Activated CD4-positive, alpha-beta memory T cell treated with anti-CD3 and anti-CD28 coated beads for 36 hours (primary cell): Measurements from ENCODE around the gene RPL18A. TPM values are rescaled to one million over a fixed set of nuclear protein-coding genes. Genes with fewer than 3 reads are reported as not detected.

Experiments
- CTCF ChIA-PET: fragments of 350-600 bp; sonication (Branson Sonifier 250); formaldehyde crosslinking; loops from one replicate; lab custom pipeline; 2021; ENCODE audit warnings: antibody characterized with exemption, inconsistent platforms; lab: Charles Lee
- POLR2A ChIA-PET: fragments of 350-600 bp; sonication (Branson Sonifier 250); formaldehyde crosslinking; loops from one replicate; lab custom pipeline; 2021; ENCODE audit warnings: antibody characterized with exemption; lab: Charles Lee
- DNase-seq: peaks from one replicate; pipeline ENCODE4 v3.0.0-alpha.2; 2020
- H3K27ac Mint-ChIP-seq: one replicate; pipeline ENCODE4 v1.8.0; 2021; ENCODE audit warnings: mixed read lengths
- H3K27me3 Mint-ChIP-seq: one replicate; pipeline ENCODE4 v1.8.0; 2021; ENCODE audit warnings: mixed read lengths
- H3K36me3 Mint-ChIP-seq: one replicate; pipeline ENCODE4 v1.8.0; 2021; ENCODE audit warnings: mixed read lengths
- H3K4me1 Mint-ChIP-seq: one replicate; pipeline ENCODE4 v1.8.0; 2021; ENCODE audit warnings: low read depth, mixed read lengths
- H3K4me3 Mint-ChIP-seq: one replicate; pipeline ENCODE4 v1.8.0; 2021; ENCODE audit warnings: mild to moderate bottlenecking, mixed read lengths
- H3K9me3 Mint-ChIP-seq: one replicate; pipeline ENCODE4 v1.8.0; 2021; ENCODE audit warnings: mixed read lengths
- intact Hi-C: fragments of 100-400 bp; cut with micrococcal nuclease; formaldehyde crosslinking; loops from one replicate; pipeline ENCODE4 v1.15.1; 2023
- total RNA-seq, 2 experiments: library from RNA; stranded (reverse); gene quantifications; one replicate each; pipeline ENCODE4 v1.2.3, GENCODE V29; 2021

RPL18A gene
- total RNA-seq, 2 experiments from 2014 or later = 3,104 to 3,138 TPM

- CTCF ChIA-PET = interaction anchor here (0.6 to 4.0 kb wide), 4 partner anchors 10 to 71 kb away, joined by 3 to 186 read pairs (median 18); partner anchors contain the start of genes CCDC124 and SLC5A5
- H3K36me3 Mint-ChIP-seq = peaks cover 46% of the 10 kb centered on the region
- intact Hi-C loops = no loop called here
Observed at GRCh38 chr19:17861542-17862402, 2.1 kb downstream of the RPL18A start.

GRCh38 chr19:17862711-17863519 is 3.2 kb downstream of the RPL18A start:
- intact Hi-C loops = no loop called here
- H3K27me3 Mint-ChIP-seq = peaks cover 3% of the 10 kb centered on the region
- peaks cover 35% of the 10 kb centered on the region for H3K4me1 Mint-ChIP-seq
- ChIA-PET CTCF (interaction anchor here (0.6 to 1.0 kb wide), 3 partner anchors 8 to 76 kb away, joined by 3 read pairs; partner anchors contain the start of gene CCDC124), POLR2A (interaction anchor here (1.0 to 7.8 kb wide), 6 partner anchors 9 to 112 kb away, joined by 3 to 99 read pairs (median 12); partner anchors contain the start of genes CCDC124, FCHO1, JAK3 and SLC5A5)
- no peak for DNase-seq
- peak overlapping the region; percentile 37 for H3K4me3 Mint-ChIP-seq
- H3K27ac Mint-ChIP-seq = peak overlapping the region; percentile 99
- H3K36me3 Mint-ChIP-seq = peaks cover 46% of the 10 kb centered on the region
- no peaks in the 10 kb centered on the region for H3K9me3 Mint-ChIP-seq

More at GRCh38 chr19:17861542-17862402, 2.1 kb downstream of the RPL18A start:
- H3K4me1 Mint-ChIP-seq = peaks cover 35% of the 10 kb centered on the region
- H3K27ac Mint-ChIP-seq = peak overlapping the region; percentile 99
- no peak for DNase-seq
- H3K9me3 Mint-ChIP-seq = no peaks in the 10 kb centered on the region
- peak overlapping the region; percentile 100 for H3K4me3 Mint-ChIP-seq
- peaks cover 3% of the 10 kb centered on the region for H3K27me3 Mint-ChIP-seq
- POLR2A ChIA-PET = interaction anchor here (0.6 to 7.8 kb wide), 4 partner anchors 10 to 133 kb away, joined by 3 to 99 read pairs (median 66); partner anchors contain the start of genes CCDC124, JAK3 and SLC5A5

- ChIA-PET CTCF (interaction anchor here (1.0 kb wide), 1 partner anchor 75 kb away, joined by 3 read pairs; no protein-coding TSS in a partner anchor), POLR2A (interaction anchor here (1.0 to 7.8 kb wide), 5 partner anchors 9 to 113 kb away, joined by 3 to 99 read pairs (median 9); partner anchors contain the start of genes CCDC124, FCHO1, JAK3 and SLC5A5)
- H3K4me1 Mint-ChIP-seq = peaks cover 35% of the 10 kb centered on the region
- H3K27me3 Mint-ChIP-seq = peaks cover 3% of the 10 kb centered on the region
- intact Hi-C loops = no loop called here
- no peak for DNase-seq
- H3K36me3 Mint-ChIP-seq = peaks cover 46% of the 10 kb centered on the region
- no peaks in the 10 kb centered on the region for H3K9me3 Mint-ChIP-seq
- H3K4me3 Mint-ChIP-seq = no peak overlapping the region
- H3K27ac Mint-ChIP-seq = peak overlapping the region; percentile 64
Observed at GRCh38 chr19:17863520-17864182, 3.9 kb downstream of the RPL18A start.

- H3K4me1 Mint-ChIP-seq = peaks cover 27% of the 10 kb centered on the region
- intact Hi-C loops = no loop called here
- peak overlapping the region; percentile 50 for H3K27ac Mint-ChIP-seq
- H3K4me3 Mint-ChIP-seq = no peak overlapping the region
- no peak for DNase-seq
- POLR2A ChIA-PET = interaction anchor here (1.1 to 7.8 kb wide), 4 partner anchors 16 to 135 kb away, joined by 3 to 99 read pairs (median 10); partner anchors contain the start of genes CCDC124 and JAK3
- CTCF ChIA-PET = interaction anchor here (1.3 to 2.3 kb wide), 4 partner anchors 10 to 260 kb away, joined by 3 to 11 read pairs (median 4); partner anchors contain the start of gene CCDC124
- H3K27me3 Mint-ChIP-seq = no peaks in the 10 kb centered on the region
- H3K9me3 Mint-ChIP-seq = no peaks in the 10 kb centered on the region
- H3K36me3 Mint-ChIP-seq = peaks cover 35% of the 10 kb centered on the region
Observed at GRCh38 chr19:17865364-17866311, 5.9 kb downstream of the RPL18A start.

DNA sequence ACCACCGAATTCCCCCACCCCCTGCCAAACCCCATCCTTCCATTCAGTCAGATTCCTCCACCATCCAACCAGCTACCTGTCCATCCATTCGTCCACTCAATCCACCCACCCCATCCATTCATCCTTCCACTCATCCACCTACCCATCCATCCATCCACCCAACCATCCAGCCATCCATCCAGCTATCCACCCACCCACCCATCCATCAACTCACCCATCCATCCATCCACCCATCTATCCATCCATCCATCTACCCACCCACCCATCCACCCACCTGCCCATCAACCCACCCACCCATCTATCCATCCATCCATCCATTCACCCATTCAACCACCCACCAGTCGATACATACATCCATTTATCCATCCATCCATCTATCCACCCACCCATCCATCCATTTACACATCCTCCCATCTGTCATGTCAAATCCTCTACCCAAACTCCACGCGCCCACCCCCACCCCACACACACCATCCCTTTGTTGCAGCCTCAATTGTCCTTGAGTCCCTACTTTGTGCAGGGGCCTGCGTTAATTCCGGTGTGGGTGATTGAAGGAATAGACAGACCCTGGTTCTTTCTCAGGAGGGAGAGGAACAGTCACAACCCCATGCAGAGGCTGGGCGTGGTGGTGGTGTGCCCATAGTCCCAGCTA is 6.7 kb downstream of the RPL18A start:
- Mint-ChIP-seq H3K36me3 (peaks cover 27% of the 10 kb centered on the region), H3K9me3 (no peaks in the 10 kb centered on the region), H3K27ac (no peak overlapping the region), H3K27me3 (no peaks in the 10 kb centered on the region), H3K4me1 (peaks cover 24% of the 10 kb centered on the region), H3K4me3 (no peak overlapping the region)
- ChIA-PET POLR2A (interaction anchor here (1.1 to 7.8 kb wide), 4 partner anchors 17 to 134 kb away, joined by 3 to 99 read pairs (median 10); partner anchors contain the start of genes CCDC124 and JAK3), CTCF (interaction anchor here (2.3 kb wide), 1 partner anchor 66 kb away, joined by 11 read pairs; the partner anchor contains the start of gene CCDC124)
- DNase-seq = no peak
- intact Hi-C loops = no loop called here

- CTCF ChIA-PET = no interaction called here
- Mint-ChIP-seq H3K4me1 (peaks cover 23% of the 10 kb centered on the region), H3K36me3 (peaks cover 21% of the 10 kb centered on the region), H3K27me3 (no peaks in the 10 kb centered on the region), H3K9me3 (no peaks in the 10 kb centered on the region), H3K4me3 (no peak overlapping the region), H3K27ac (no peak overlapping the region)
- intact Hi-C loops = no loop called here
- POLR2A ChIA-PET = interaction anchor here (0.6 to 4.0 kb wide), 2 partner anchors 10 to 65 kb away, joined by 3 to 16 read pairs; partner anchors contain the start of gene CCDC124
- DNase-seq = no peak
Observed at GRCh38 chr19:17866964-17867486, 7.3 kb downstream of the RPL18A start.

- Mint-ChIP-seq H3K36me3 (peaks cover 9% of the 10 kb centered on the region), H3K27ac (no peak overlapping the region), H3K27me3 (no peaks in the 10 kb centered on the region), H3K9me3 (no peaks in the 10 kb centered on the region), H3K4me1 (peaks cover 17% of the 10 kb centered on the region), H3K4me3 (no peak overlapping the region)
- POLR2A ChIA-PET = no interaction called here
- no peak for DNase-seq
- intact Hi-C loops = no loop called here
- CTCF ChIA-PET = interaction anchor here (4.9 kb wide), 1 partner anchor 64 kb away, joined by 42 read pairs; the partner anchor contains the start of gene CCDC124
Observed at GRCh38 chr19:17868669-17869068, 9.0 kb downstream of the RPL18A start.

GRCh38 chr19:17869114-17869608 is 9.5 kb downstream of the RPL18A start:
- intact Hi-C loops = no loop called here
- no peaks in the 10 kb centered on the region for H3K9me3 Mint-ChIP-seq
- H3K4me1 Mint-ChIP-seq = peaks cover 17% of the 10 kb centered on the region
- no peaks in the 10 kb centered on the region for H3K27me3 Mint-ChIP-seq
- no peak overlapping the region for H3K4me3 Mint-ChIP-seq
- CTCF ChIA-PET = interaction anchor here (1.1 to 4.9 kb wide), 3 partner anchors 62 to 128 kb away, joined by 5 to 42 read pairs (median 14); partner anchors contain the start of gene CCDC124
- DNase-seq = no peak
- H3K27ac Mint-ChIP-seq = no peak overlapping the region
- peaks cover 6% of the 10 kb centered on the region for H3K36me3 Mint-ChIP-seq
- POLR2A ChIA-PET = no interaction called here

DNA sequence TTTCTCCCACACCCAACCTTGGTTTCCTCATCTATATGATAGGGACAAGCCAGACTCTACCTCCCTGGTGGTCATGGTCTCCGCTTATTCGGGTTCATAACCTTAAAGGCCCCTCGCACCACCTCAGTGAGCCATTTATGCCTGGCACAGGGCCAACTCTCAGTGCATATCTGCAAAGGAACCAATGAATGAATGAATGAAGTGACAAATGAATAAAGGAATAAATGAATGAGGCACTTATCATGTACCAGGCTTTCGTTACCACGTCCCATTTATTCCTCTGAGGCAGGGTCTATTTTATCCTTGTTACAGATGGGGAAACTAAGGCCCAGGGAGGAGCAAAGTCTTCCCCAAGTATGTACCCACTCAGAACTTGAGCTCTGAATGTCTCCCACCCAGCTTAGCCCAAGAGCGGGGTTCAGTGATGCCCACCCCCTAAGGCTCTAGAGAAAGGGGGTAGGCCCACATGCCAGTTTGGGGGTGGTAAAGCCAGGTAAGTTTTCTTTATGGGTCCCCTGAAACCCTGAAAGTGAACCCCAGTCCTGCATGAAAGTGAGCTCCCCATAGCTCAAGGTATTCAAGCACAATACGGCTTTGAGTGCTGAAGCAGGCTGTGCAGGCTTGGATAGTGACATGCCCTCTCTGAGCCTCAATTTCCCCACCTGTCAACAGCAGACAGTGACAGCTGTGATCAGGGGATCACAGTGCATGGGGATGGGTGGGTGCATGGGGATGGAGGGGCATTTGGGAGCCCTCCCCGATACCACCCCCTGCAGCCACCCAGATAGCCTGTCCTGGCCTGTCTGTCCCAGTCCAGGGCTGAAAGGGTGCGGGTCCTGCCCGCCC is 11.5 kb downstream of the RPL18A start:
- Mint-ChIP-seq H3K27me3 (no peaks in the 10 kb centered on the region), H3K36me3 (no peaks in the 10 kb centered on the region), H3K4me3 (peak overlapping the region; percentile 81), H3K27ac (no peak overlapping the region), H3K9me3 (no peaks in the 10 kb centered on the region), H3K4me1 (peaks cover 17% of the 10 kb centered on the region)
- no peak for DNase-seq
- CTCF ChIA-PET = interaction anchor here (1.0 to 4.9 kb wide), 9 partner anchors 11 to 165 kb away, joined by 3 to 42 read pairs (median 4); partner anchors contain the start of genes CCDC124 and RPL18A
- intact Hi-C loops = no loop called here
- POLR2A ChIA-PET = interaction anchor here (0.7 to 3.7 kb wide), 5 partner anchors 8 to 62 kb away, joined by 3 to 40 read pairs (median 9); partner anchors contain the start of genes CCDC124, JAK3 and RPL18A
